ENCODE results near the gene EFHC1.

DNA sequence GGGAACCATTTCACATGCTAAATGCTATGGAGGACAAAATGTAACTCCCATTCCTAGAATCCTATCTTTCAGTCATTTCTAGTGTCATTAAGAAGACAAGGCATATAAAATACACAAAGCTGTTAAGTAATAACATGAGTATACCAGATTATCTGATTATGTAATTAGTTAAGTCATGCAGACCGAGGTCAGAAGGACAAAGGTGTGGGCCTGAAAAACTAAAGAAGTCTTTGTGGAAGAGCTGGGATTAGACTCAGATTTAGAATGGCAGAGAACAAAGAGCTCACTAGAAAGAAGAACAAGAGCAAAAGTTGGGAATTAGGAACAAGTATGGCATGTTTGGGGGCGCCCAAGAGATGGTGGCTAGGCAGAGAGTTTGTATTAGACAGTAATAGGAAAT lies 37.0 kb downstream of the EFHC1 start:
- TF ChIP-seq, protein P1, sequence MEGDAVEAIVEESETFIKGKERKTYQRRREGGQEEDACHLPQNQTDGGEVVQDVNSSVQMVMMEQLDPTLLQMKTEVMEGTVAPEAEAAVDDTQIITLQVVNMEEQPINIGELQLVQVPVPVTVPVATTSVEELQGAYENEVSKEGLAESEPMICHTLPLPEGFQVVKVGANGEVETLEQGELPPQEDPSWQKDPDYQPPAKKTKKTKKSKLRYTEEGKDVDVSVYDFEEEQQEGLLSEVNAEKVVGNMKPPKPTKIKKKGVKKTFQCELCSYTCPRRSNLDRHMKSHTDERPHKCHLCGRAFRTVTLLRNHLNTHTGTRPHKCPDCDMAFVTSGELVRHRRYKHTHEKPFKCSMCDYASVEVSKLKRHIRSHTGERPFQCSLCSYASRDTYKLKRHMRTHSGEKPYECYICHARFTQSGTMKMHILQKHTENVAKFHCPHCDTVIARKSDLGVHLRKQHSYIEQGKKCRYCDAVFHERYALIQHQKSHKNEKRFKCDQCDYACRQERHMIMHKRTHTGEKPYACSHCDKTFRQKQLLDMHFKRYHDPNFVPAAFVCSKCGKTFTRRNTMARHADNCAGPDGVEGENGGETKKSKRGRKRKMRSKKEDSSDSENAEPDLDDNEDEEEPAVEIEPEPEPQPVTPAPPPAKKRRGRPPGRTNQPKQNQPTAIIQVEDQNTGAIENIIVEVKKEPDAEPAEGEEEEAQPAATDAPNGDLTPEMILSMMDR (IDR thresholded peaks at IDR 0.05 in 4 of 5, conservative IDR thresholded peaks at IDR 0.05 in 1 of 5): no peak
- no peak for TF ChIP-seq POLR2A (IDR thresholded peaks at IDR 0.05)
